Activated CD4-positive, alpha-beta T cell treated with anti-CD3 and anti-CD28 coated beads, Interleukin-2, Interleukin-6, amounts not matched to agents 100 ng/mL and 50 ng/mL, durations not matched to agents 16 hours and 8 hours (primary cell): ENCODE results near the gene MAST4.

Experiments used
- DNase-seq: peaks from one replicate; pipeline ENCODE4 v3.0.0-alpha.2; 2020

The MAST4 gene

GRCh38 chr5:66851306-66851705 is 255.1 kb downstream of the MAST4 start:
- DNase-seq, result no peak

DNA sequence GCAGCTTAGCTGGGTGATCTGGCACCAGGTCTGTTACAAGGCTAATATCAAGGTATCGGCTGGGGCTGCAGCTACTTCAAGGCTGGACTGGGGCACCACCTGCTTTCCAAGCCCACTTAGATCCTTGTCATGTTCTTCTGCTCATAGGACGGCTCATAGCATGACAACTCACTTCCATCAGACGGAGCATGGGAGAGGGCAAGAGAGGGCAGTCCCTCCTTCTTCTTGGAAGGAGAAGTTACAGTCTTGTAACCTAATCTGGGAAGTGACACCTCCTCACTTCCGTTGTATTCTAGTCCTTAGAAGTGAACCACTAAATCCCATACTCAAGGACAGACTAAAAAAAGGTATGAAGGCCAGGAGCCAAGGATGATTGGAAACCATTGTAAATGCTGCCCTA is 258.2 kb downstream of the MAST4 start:
- DNase-seq, result no peak

DNA sequence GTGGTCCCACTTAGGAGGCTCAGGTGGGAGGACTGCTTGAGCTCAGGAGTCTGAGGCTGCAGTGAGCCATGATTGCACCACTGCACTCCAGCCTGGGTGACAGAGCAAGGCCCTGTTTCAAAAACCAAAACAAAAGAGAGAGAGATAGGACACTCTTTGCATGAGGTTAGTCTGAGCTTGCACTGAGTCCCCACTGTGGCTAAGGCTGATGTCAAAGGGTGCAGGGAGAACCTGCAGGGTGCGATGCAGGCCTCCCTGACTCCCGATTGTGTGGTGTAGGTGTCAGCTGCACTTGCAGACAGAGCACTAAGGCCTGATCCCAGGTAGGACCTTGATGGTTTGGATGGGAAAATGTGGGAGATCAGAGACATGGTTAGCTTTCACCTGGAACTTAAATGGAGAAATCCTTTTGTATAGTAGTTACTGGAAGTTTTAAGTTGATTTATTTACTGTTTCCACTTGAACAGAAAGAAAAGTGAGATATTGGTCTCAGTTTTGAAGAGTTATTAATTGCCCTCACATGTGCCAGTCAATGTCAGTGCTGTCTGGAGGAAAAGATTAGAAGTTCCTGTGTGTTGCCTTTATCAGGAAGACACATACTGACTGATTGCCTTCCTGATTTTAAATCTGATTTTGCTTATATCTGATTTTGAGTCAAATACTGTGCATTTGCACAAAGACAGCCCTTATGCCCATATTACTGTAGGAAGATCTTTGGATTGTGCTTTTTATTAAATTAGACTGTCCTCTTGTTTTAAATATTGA is 260.0 kb downstream of the MAST4 start:
- no peak for DNase-seq

DNA sequence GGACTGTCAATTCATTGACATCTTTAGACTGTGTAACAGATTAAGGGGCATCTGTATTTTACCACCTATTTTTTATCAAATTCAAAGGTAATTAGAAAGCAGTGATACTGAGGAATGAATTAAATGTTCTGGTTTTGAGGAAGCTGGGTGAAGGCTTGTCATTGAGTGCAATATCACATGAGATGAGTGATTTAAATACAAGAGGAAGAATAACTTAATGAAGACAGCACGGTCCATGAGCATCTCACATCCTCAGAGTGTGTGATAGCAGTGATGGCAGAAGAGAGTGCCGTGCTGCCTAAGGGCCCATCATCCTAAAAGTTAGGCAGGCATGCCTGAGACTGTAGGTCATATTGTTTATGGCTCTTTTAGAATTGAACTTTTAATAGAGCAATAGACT is 263.3 kb downstream of the MAST4 start:
- DNase-seq, result no peak

DNA sequence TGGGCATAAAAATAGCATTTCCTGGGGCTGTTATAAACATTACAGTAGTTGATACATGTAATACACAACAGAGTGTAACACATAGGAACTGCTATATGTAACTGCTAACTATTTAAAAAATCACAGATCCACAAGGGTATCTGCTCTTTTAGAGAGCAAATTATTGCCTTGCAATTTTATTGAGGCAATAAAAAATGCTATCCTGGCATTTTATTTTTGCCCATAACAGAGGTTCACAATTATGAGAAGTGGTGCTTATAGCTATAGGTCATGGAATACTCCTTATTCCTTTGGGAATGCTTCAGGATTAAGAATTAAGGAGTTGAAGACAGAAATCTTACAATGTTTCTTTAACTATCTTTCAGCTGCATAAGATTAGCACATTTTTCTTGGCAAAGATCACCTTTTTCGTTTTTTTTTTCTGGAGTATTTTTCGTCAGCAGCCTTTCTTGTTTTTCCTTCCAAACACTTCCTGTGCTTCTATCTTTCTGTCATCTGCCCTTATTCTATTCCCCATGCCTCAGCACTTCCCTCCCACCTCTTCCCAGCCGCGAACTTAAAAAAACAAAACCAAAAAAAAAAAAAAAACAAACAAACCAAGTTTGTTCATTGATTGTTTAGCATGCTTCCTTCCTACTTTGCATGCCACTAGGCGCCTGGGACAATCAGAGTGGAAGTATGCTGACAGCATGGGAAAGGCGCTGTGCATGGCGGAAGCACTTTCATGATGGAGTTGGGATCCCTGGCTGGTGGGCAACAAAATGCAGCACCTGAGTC is 264.2 kb downstream of the MAST4 start:
- no peak for DNase-seq

DNA sequence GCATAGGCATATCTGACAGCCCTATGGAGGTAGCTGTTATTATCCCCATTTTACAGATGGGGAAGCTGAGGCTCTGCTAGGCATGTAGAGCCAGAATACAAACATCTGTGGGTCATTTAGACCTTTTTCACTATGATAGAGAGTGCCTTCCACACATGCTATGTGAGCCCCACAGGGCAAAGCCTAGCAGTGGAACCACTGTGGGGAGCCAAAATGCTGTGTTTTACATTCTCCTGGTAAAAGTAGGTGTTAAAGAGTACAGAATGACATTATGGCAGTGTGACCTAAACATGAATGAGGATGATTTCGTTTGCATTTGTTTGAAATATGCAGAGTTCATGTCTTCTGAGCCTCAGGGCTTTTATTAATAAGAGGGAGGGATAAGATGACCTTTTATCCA is 265.2 kb downstream of the MAST4 start:
- DNase-seq, result no peak

- no peak for DNase-seq
Observed at GRCh38 chr5:66862020-66862419, 265.8 kb downstream of the MAST4 start.

- DNase-seq, result no peak
Observed at GRCh38 chr5:66863243-66864170, 267.3 kb downstream of the MAST4 start.

GRCh38 chr5:66864240-66864884 is 268.2 kb downstream of the MAST4 start:
- DNase-seq, result peak; percentile 25

DNA sequence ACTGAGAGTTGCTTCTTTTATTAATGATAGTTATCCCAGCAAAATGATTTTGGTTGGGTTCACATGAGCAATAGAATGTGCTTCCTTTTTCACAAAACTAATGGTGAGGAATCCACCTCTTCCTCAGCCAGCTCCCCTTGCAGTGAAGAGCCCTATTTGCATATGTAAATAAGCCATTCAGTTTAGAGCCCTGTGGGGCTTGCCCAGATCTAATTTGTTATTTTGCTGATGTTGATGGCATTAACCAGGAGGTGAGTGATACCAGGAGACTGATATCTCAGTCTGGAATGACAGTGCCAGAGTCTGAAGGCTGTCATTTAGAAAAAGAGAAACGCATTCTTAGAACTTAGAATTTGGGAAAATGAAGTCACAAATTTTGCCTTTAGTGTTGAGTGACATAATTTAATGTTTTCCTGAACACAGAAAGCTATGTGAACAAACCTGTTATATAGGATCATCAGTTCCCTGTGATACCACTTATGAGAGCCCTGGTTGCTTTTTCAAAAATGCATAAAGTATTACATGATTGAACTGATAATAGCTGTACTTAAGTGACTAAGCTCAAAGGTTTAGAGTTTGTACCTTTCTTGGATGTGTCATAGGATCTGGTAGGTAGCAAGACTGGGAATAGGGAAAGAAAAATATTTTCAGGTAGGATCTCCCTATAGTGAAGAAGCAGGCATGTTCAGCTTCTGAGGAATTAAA is 271.6 kb downstream of the MAST4 start:
- DNase-seq, result peak; percentile 32

DNA sequence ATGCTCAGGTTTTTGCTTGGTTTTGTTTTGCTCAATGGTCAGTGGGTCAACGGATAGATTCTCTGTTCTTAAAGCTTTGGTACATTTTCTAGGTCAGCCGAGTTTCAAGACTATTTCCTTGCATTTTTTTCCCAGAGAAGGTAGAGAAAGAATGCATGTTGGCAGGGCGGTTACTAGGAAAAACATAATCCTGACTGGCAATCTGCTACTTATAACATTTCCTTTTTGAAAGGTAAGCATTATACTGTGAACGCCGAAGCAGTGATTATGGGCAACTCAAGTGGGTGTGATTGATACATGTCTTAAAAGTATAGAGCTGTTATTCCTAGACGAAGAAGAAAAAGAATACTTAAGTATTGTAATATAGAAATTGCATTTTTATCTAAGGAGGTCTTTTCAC is 273.2 kb downstream of the MAST4 start:
- DNase-seq, result no peak

DNA sequence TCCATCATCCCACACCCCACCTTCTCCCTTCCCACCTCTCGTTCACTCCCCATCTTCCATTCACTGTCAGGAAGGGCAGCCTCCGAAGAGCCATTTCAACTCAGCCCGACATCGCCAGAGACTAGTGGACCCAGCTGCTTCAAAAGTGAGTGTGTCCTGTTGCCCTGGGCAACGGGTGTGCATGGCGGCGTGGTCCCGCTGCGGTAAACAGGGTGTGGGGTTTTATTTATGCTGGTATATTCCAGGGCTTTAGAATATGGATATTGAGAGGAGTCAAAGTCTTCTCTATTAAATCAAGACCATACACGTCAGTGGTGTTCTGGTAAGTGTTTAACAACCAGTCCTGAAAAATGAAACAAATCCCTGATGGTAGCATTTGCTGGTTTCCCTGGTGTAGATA is 274.5 kb downstream of the MAST4 start:
- DNase-seq, result no peak

- no peak for DNase-seq
Observed at GRCh38 chr5:66871651-66872050, 275.5 kb downstream of the MAST4 start.

GRCh38 chr5:66872736-66873331 is 276.6 kb downstream of the MAST4 start:
- no peak for DNase-seq

- DNase-seq, result no peak
Observed at GRCh38 chr5:66874004-66874403, 277.8 kb downstream of the MAST4 start.

DNA sequence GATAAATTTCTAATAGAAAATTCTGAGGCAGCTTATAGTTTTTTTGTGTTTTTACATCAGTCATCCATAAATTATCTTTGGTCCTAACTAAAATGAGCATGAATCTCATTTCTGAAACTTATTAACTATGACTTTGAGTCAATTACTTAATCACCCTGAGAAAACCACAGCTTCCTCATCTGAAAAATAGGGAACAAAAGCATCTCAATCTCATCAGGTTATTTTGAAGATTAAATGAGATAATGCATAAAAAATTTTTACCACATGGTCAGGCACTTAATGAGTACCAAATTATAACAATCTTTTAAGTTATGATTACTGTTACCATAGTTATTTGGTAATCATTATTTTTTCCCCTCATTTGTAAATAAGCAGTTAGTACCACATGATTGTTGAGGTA is 279.1 kb downstream of the MAST4 start:
- DNase-seq, result no peak

GRCh38 chr5:66876266-66876807 is 280.1 kb downstream of the MAST4 start:
- no peak for DNase-seq

GRCh38 chr5:66877843-66878242 is 281.6 kb downstream of the MAST4 start:
- peak; percentile 51 for DNase-seq

GRCh38 chr5:66880401-66880800 is 284.2 kb downstream of the MAST4 start:
- DNase-seq, result no peak

DNA sequence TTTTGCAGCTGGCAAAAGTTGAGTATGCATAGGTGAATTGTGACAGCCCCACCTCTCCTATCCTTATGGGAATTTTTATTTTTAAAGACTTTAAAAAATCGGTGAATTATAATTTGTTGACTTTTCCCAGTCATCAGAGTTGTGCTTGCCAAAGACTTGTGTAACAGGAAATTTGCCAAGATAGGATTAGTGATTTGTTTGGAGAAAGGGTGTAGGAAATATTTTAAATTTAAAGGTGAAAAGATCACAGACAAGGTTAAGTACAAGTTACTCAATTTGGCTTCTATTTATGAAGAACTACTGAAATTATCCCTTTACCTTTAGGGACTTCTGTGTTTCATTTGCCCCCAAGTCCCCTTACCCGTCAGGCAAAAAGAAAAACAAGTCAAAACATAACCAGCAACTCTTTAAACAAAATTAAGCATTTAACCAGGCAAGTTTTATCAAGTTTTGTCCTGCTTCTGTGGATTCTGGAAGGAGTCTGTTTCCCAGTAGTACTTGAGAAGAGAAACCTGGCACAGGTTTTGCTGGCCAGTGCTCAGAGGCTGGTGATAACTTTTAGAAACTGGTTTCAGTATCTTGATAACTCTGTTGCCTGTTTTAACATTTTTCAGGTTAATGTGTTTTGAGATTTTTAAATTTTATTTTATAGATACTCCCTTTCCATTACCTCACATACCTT is 285.4 kb downstream of the MAST4 start:
- no peak for DNase-seq
